HG03196 (cell line): ENCODE measurements around the gene SLC25A1.
"Not testable (repeated sequence)": the region's sequence is repeated elsewhere in the genome, so short reads cannot be mapped to it uniquely, and the experiment has no call there.

Source experiments
- ATAC-seq: cut with Tn5 transposase; IDR thresholded peaks from one replicate; pipeline ENCODE4 v1.9.1; 2021; ENCODE audit not compliant: unreplicated experiment

The SLC25A1 gene

GRCh38 chr22:19168088-19168890 lies 10.2 kb downstream of the SLC25A1 start:
- ATAC-seq, result no peak

GRCh38 chr22:19167106-19167869 lies 11.2 kb downstream of the SLC25A1 start:
- no peak for ATAC-seq

DNA sequence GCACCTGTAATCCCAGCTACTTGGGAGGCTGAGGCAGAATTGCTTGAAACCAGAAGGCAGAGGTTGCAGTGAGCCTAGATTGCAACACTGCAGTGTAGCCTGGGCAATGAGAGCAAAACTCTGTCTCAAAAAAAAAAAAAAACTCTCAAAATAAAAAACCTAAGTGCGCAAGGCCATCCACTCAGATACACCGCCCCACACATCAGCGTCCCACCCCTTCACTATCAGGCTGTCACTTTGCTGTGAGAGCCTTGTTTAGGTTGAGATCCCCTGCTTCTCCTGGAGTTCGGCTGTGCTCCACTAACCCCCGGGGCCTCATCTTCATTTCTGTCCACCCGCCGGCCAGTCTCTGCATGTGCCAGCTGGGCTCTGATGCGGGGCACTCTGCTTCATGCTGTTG lies 12.1 kb downstream of the SLC25A1 start:
- ATAC-seq, result no peak

- no peak for ATAC-seq
Observed at GRCh38 chr22:19164425-19164824, 14.1 kb downstream of the SLC25A1 start.

- not testable (repeated sequence) for ATAC-seq
Observed at GRCh38 chr22:19158649-19159048, 19.9 kb downstream of the SLC25A1 start.

GRCh38 chr22:19156109-19156508 lies 22.4 kb downstream of the SLC25A1 start:
- ATAC-seq, result not testable (repeated sequence)

- no peak for ATAC-seq
Observed at GRCh38 chr22:19152942-19153883, 25.3 kb downstream of the SLC25A1 start.

- no peak for ATAC-seq
Observed at GRCh38 chr22:19151329-19152191, 27.0 kb downstream of the SLC25A1 start.

GRCh38 chr22:19150482-19151328 lies 27.8 kb downstream of the SLC25A1 start:
- no peak for ATAC-seq

DNA sequence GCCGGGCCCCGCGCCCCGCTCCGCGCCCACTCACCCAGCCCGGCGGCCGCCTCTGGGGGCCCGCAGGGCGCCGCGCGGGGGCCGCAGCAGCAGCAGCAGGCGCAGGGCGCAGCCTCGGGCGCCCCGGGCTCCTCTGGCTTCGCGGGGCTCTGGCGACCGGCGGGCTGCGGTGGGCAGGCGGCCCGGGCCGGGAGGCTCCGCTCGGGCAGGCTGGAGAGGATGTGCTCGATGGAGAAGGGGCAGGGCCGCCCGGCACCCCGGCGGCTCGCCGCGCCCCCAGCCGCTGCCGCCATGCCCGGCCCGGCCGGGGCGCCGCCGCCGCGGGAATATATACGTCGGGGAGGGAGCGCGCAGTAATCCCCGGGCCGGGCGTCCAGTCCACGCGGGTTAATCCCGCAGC lies 28.5 kb downstream of the SLC25A1 start, which contains the start of gene GSC2:
GSC2 (minus strand) TSS at position 302 of the 400 bp plus-strand sequence; CDS start at position 293, 9 bp downstream.
- ATAC-seq, result no peak

- ATAC-seq, result no peak
Observed at GRCh38 chr22:19149047-19149883, 29.3 kb downstream of the SLC25A1 start.

- ATAC-seq, result no peak
Observed at GRCh38 chr22:19148417-19149046, 30.0 kb downstream of the SLC25A1 start.

- no peak for ATAC-seq
Observed at GRCh38 chr22:19147195-19147780, 31.2 kb downstream of the SLC25A1 start.

DNA sequence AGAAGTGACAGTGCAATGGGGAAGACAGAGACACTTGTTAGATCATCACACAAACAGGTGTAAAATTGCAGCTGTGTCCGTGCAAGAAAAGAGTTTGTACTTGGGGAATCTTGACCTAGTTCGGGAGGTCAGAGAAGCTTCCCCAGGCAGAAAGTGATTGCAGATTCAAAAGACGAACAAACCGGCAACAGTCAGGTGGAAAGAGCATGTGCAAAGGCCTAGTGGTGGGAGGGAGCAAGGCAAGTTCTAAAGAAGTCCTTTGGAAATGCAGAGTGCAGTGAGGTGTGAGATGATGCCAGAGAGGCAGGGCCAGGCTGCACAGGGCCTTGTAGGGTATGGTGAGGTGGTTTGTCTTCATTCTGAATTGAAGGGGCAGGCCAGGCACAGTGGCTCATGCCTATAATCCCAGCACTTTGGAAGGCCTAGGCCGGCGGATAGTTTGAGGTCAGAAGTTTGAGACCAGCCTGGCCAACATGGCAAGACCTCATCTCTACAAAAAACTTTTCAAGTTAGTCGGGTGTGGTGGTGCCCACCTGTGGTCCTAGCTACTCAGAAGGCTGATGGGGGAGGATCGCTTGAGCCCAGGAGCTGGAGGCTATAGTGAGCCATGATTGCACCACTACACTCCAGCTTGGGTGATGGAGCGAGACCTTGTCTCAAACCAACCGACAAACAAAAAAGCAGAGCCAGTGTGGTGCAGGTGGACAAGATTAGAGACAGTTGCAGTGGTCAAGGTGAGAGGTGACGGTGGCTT lies 32.1 kb downstream of the SLC25A1 start:
- no peak for ATAC-seq

DNA sequence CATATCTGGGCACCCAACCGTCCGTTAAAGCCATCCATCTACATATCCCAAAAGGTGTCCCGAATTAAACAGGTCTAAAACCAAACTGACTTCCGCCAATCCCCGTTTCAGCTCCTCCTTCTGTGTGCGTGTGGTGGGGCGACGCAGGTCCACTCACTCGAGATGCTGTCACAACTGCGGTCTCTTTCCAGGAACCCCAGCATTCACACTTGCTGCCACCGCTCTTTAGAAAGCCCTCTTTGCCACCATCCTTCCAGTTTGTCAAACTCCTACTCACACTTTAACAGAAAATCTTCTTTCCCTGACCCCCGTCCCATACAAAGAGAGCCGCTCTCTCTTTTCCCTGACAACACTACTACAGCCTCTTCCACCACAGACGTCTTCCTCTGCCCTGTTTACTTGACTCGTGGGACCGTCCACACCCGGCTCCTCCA lies 34.6 kb downstream of the SLC25A1 start:
- no peak for ATAC-seq

DNA sequence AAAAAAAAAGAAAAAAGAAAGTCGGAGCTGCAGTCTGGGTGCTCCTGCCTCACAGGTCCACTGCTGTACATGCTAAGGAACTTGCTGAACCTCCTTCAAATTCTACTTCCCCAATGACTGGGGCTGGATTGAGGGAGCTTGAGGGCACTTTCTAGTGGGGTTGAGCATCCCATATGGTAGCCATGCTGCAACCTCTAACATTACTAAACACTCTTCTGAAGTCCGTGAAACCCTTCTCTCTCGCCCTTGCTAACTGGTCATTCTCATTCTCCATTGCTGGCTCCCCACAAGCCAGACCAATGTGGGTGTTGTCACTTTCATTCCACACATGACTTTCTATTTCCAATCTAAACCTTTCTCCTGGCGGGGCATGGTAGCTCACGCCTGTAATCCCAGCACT lies 35.3 kb downstream of the SLC25A1 start:
- ATAC-seq, result no peak

GRCh38 chr22:19142394-19142793 lies 36.1 kb downstream of the SLC25A1 start:
- no peak for ATAC-seq
